Activated gamma-delta T cell treated with anti-CD3 and anti-CD28 coated beads, Interleukin-2, amount 50 U/mL, for 16 hours (primary cell): Measurements from ENCODE around the gene RRAS.

ENCODE experiments used
- DNase-seq: peaks from one replicate; pipeline ENCODE4 v3.0.0-alpha.2; 2020; ENCODE audit warnings: low read depth

Gene RRAS

GRCh38 chr19:49640113-49640898 is at the start of gene RRAS:
RRAS (minus strand) TSS chr19:49640143; CDS start chr19:49640098, 45 bp downstream.
- peak; percentile 100 for DNase-seq

- no peak for DNase-seq
These were observed 49.5 kb upstream of the RRAS start, which contains the start of gene ADM5 for GRCh38 chr19:49689133-49690078. ADM5 (plus strand) TSS chr19:49689594; CDS start chr19:49689838, 244 bp downstream.

- no peak for DNase-seq
These were observed 48.7 kb upstream of the RRAS start for GRCh38 chr19:49688531-49689132.

DNA sequence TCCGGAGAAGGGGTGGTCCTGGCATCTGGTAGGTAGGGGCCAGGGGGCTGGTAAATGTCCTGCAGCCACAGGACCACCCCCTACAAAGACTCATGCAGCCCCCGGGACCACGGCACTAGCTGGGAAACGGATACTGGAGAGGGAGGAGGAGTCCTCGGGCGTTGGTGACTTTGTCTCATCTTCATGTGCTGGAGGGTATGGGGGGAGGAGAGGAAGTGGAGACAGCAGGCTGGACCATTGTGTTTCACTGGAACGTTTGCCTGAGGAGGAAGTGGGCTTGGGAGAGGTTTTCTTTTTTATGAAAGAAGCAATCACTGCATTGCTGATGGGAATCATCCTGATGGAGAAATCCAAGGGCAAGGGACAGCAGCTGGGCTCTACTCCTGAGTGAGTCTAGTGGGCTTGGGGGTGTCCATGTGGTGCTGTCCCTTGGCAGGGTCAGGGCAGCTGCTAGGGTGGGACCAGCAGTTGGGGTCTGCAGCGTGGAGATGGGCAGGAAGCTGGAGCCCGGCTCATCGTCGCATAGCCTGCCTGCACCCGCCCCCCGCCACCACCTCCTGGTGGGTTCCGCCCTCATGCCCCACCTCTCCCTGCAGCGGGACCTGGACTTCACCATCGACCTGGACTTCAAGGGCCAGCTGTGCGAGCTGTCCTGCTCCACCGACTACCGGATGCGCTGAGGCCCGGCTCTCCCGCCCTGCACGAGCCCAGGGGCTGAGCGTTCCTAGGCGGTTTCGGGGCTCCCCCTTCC is 47.8 kb upstream of the RRAS start:
- no peak for DNase-seq

- no peak for DNase-seq
These were observed 47.2 kb upstream of the RRAS start for GRCh38 chr19:49687150-49687549.

- DNase-seq: no peak
These were observed 46.7 kb upstream of the RRAS start for GRCh38 chr19:49686503-49687088.

GRCh38 chr19:49685845-49686332 is 45.9 kb upstream of the RRAS start:
- no peak for DNase-seq

GRCh38 chr19:49684983-49685553 is 45.1 kb upstream of the RRAS start:
- DNase-seq: no peak

DNA sequence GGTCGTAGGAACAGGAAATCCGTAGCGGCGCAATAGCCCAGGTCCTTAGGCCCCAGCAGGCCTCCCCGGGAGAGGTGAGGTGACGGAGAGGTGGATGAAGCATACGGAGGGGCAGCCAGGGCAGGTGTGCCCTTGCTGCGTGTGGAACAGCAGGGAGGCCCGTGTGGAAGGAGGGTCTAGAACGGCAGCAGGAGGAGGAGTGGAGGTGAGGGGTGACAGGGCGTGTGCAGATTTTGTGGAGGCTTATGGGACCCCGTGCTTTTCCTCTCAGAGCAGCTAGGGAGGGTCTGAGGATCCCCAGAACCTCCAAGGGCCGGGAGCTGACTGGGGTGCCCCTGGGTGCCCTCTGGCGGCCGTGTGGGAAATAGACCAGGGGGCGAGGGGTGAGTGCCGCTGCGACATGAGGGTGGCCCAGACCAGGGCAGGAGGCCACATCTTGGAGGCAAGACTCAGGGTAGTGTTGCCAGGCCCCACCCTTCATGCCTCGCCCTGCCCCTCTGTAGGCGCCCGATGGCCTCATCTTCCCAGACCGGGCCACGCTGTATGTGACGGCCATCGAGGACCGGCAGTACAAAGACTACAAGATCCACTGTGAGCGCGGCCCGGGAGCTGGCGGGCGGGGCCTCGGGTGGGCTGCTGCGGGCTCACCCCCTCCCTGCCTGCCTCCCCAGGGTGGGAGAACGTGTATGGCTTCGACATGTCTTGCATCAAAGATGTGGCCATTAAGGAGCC is 44.5 kb upstream of the RRAS start:
- DNase-seq: no peak

GRCh38 chr19:49683814-49684250 is 43.9 kb upstream of the RRAS start:
- DNase-seq: no peak

DNA sequence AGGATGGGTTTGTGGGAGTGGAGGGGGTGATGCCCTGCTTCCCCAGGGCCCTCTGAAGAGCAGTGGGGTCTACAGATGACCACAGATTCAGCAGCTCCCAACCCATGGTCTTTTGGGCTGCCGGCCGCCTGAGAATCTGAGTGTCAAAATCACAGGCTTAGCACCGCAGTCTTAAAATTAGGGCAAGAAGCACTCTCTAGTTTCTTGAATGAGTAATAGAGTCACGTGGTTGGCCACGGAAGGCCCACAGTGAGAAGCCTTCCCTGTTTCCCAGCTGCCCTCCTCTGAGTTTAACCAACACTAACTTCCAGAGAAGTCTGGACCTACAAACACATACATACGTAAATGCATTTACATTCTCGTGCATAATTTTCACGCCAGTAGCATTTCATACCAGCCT is 42.3 kb upstream of the RRAS start:
- DNase-seq: no peak

DNA sequence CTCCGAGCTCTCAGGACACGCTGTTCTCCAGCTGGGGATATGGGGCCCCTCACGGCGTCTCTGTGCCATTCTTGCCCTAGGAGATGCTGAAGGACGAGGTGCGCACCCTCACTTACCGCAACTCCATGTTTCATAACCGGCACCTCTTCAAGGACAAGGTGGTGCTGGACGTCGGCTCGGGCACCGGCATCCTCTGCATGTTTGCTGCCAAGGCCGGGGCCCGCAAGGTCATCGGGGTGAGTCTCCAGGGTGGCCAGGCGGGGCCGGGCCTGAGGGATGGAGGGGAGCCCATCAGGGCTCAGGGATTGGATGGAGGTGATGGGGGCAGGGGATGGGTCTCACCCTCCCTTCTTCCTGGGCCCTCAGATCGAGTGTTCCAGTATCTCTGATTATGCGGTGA is 41.9 kb upstream of the RRAS start:
- DNase-seq: no peak

DNA sequence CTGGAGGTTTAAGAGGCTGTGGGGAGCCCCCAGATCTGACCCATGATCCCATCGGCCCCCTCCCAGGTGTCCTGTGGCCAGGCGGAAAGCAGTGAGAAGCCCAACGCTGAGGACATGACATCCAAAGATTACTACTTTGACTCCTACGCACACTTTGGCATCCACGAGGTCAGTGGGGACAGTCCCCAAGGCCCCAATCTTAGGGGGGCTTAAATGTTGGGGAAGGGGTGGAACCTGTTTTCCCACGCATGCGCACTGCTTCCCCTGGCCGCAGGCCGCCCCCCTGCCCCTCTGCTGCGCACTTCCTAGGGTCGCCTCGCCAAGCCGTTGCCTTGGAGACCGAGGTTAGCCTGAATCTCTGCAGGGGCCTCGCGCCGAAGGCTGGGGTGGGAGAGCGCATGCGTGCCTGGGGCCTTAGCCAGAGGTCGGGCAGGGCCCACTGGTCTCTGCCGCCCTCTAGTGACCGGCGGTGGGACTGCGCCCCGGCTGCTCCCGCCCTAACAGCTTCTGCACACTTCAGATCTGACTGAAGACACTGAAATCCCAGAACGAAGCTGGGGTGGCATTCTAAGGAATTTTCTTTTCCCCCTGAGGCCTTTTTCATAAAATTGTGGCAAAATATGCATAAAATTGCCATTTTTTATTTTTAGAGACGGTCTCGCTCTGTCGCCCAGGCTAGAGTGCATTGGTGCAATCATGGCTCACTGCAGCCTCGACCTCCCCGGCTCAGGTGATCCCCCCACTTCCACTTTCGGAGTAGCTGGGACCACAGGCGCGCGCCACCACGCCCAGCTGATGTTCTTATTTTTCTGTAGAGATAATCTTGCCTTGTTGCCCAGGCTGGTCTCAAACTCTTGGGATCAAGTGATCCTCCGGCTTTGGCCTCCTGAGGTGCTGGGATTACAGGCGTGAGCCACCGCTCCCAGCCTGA is 40.7 kb upstream of the RRAS start:
- DNase-seq: peak; percentile 95

DNA sequence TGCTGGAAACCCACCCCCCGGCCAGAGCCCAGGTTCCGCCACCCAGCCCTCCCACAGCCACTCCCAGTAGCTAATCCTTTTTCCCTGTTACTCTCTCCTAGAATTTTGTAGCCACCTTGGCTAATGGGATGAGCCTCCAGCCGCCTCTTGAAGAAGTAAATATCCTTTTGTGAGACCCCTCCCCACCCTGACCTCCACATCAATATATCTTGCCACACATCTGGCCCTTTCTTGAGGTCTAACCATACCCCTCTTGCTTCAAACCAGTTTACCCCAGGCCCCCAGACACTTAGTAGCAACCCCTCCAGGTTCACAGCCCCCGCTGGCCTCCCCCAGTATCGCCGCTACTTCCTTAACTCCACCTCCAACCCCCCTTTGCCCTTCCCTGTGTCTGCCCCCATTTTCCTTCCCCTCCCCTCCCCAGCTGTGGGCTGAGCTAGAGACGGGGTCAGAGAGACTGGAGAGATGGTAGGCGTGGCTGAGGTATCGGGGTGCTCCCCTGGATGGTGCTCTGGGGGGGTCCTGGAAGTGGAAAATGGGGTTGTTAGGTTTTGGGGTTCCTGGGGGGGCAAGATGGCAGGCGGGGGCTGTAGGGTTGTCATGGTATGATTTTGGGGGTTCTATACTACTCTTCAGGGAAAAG is 39.9 kb upstream of the RRAS start:
- no peak for DNase-seq

- DNase-seq: no peak
These were observed 39.2 kb upstream of the RRAS start for GRCh38 chr19:49678985-49679770.

GRCh38 chr19:49677901-49678674 is 38.1 kb upstream of the RRAS start:
- DNase-seq: peak; percentile 76
